C4-2B (cell line): ENCODE results near the gene EPSTI1.

Source experiments
- ZFX ChIP-seq: fragments of 450-650 bp; IDR thresholded peaks from 2 replicates; pipeline ENCODE4 v1.6.1; 2017
- TF ChIP-seq, protein P1 (sequence below): fragments of 450-650 bp; conservative IDR thresholded peaks from 2 replicates; pipeline ENCODE4 v1.5.1; 2017; ENCODE audit warnings: mild to moderate bottlenecking

DNA sequence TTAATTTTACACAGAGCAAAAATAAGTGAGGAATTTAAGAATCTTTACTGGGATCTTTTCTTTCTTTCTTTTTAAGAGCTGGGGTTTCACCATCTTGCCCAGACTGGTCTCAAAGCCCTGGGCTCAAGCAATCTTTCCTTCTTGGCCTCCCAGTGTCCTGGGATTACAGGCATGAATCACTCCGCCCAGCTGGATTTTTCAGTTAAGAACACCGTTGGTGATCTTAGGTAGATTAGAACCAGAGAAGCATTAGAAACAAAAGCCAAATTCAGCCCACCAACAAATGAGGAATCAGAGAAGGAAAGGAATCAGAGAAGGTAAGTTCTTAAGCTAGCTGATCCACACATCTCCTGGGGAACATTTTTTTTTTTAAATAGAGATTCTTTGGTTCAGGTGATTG is 34.2 kb downstream of the EPSTI1 start:
- TF ChIP-seq, protein P1, sequence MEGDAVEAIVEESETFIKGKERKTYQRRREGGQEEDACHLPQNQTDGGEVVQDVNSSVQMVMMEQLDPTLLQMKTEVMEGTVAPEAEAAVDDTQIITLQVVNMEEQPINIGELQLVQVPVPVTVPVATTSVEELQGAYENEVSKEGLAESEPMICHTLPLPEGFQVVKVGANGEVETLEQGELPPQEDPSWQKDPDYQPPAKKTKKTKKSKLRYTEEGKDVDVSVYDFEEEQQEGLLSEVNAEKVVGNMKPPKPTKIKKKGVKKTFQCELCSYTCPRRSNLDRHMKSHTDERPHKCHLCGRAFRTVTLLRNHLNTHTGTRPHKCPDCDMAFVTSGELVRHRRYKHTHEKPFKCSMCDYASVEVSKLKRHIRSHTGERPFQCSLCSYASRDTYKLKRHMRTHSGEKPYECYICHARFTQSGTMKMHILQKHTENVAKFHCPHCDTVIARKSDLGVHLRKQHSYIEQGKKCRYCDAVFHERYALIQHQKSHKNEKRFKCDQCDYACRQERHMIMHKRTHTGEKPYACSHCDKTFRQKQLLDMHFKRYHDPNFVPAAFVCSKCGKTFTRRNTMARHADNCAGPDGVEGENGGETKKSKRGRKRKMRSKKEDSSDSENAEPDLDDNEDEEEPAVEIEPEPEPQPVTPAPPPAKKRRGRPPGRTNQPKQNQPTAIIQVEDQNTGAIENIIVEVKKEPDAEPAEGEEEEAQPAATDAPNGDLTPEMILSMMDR = no peak
- TF ChIP-seq ZFX = no peak
